GM13977 (cell line): ENCODE measurements around the gene REEP3.

Experiments
- DNase-seq: peaks from one replicate; pipeline ENCODE4 v3.0.0; 2012; ENCODE audit warnings: low spot score
- in situ Hi-C: fragments of 300-500 bp; cut with MboI; formaldehyde crosslinking; loops from one replicate; pipeline ENCODE4 v1.12.0; 2022; ENCODE audit warnings: low sequenced_read_pairs, low pct_unique_long_range_greater_than_20kb, mixed read lengths, inconsistent platforms; ENCODE audit not compliant: unreplicated experiment
- TF ChIP-seq, protein P1 (sequence below): IDR thresholded peaks from 2 replicates; pipeline ENCODE4 v1.5.1; 2012; ENCODE audit warnings: mild to moderate bottlenecking, control low read depth; ENCODE audit not compliant: insufficient read depth; ENCODE audit errors: extremely low read depth, missing control alignments

Gene REEP3

DNA sequence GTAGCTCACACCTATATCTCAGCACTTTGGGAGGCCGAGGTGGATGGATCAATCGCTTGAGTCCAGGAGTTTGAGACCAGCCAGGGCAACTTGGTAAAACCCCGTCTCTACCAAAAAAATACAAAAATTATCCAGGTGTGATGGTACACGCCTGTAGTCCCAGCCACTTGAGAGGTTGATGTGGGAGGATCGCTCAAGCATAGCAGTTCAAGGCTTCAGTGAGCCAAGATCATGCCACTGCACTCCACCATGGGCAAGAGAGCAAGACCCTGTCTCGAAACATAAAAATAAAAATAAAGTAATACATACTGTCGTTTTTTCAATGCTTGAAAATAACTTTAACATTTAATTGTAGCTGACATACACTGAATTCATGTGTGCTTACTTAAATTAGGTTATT is 57.3 kb downstream of the REEP3 start:
- in situ Hi-C loops, result no loop called here
- DNase-seq, result no peak
- TF ChIP-seq, protein P1, sequence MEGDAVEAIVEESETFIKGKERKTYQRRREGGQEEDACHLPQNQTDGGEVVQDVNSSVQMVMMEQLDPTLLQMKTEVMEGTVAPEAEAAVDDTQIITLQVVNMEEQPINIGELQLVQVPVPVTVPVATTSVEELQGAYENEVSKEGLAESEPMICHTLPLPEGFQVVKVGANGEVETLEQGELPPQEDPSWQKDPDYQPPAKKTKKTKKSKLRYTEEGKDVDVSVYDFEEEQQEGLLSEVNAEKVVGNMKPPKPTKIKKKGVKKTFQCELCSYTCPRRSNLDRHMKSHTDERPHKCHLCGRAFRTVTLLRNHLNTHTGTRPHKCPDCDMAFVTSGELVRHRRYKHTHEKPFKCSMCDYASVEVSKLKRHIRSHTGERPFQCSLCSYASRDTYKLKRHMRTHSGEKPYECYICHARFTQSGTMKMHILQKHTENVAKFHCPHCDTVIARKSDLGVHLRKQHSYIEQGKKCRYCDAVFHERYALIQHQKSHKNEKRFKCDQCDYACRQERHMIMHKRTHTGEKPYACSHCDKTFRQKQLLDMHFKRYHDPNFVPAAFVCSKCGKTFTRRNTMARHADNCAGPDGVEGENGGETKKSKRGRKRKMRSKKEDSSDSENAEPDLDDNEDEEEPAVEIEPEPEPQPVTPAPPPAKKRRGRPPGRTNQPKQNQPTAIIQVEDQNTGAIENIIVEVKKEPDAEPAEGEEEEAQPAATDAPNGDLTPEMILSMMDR, result no peak

DNA sequence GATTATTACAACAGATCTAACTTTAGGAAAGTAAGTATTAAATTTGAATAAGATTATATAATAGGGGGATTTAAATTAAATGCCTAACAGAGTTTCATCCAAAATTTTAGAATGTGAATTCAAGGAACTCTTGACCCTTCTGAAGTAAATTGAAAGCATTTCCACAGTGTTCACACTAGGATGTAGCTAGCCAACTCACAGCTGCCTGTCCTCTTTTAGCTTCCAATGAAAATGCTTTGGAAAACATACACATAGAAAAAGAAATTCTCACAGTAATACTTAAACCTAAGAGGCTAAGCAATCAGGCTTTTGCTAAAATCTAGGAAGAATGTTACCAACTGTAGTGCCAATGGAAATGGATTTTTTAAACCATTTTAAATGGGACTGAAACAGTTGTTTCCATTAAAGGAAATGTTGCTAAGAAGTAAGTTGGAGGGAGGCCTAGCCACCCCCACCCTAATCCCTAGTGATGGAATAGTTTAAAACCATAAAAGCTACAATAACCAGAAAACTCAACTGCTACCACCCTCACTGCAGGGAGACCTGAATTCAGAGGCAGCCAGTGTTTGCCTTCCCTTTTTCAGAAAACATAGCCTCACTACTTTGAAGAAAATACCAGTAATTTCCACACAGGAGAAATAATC is 58.3 kb downstream of the REEP3 start:
- in situ Hi-C loops, result no loop called here
- DNase-seq, result no peak
- TF ChIP-seq, protein P1, result no peak

DNA sequence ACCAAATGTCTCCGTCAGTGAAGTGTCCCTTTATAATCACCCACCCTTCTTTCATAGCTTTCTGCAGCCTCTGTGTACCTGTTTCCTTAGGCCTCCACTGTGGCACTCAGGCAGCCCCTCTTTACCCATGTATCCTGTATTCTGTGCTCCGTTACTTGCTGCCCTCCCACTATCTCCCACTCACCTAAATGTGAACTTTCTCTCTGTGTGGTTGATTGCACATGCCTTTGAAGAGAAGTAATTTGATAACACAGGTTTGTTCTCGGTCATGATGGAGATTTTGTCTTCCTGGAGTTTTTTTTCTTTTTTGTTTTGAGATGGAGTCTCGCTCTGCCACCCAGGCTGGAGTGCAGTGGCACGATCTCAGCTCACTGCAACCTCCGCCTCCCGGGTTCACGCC is 61.5 kb downstream of the REEP3 start:
- in situ Hi-C loops, result no loop called here

DNA sequence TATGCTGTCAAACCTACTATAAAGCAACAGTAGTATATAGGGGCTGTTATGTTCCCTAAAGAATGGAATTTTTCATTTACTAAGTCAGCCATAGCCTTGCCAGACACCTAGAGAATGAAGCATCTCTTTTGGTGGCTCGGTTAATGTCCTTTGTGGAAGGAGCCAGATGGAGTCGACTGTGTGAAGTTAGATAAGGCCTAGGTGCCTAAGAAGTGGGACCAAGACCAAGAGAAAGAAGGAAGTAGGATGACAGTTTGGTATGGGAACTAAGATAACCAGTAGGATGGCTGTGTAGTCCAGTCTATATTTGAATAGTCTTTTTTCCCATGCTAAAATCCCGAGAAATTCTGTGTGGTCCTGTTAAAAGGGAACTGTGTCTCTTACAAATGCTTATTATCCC is 62.2 kb downstream of the REEP3 start:
- TF ChIP-seq, protein P1, result no peak
- DNase-seq, result no peak
- in situ Hi-C loops, result no loop called here

More for the DNA sequence above, 61.5 kb downstream of the REEP3 start:
- TF ChIP-seq, protein P1, result no peak
- no peak for DNase-seq

DNA sequence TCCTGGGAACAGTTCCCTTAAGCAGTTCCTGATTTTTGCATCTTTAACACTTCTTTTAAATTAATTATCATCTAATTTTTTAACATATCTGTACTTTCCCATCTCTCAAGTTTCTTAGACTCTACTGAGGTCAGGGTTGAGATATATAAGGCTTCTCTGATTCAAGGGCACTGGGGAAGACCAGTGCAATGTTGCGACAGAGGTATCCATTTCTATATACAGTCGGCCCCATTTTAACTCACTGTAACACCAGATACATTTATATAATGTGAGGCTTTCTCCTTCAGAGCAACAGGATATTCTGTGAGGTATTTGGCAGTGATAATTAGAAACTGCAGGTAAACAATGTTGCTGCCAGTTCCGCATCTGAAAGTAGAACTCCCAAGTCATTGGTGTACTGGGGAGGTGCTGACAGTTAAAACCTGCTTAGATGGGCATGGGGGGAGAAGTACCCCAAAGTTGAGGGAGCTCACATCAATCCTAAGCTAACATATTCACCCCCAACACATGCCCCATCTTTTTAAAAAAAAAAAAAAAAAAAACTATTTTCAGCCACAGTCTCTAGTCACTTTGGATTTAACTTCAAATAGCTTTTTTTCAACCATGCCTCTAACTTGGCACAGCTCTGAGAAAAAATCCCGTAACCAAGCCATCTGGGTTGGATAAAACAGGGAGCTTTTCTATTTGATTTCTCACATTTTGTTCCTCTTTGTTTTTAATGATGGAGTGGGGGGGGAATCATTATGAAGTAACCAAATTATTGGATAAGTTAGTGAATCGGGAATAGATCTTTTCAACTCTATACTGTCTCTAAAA is 62.9 kb downstream of the REEP3 start:
- TF ChIP-seq, protein P1, result no peak
- in situ Hi-C loops, result no loop called here
- DNase-seq, result no peak

DNA sequence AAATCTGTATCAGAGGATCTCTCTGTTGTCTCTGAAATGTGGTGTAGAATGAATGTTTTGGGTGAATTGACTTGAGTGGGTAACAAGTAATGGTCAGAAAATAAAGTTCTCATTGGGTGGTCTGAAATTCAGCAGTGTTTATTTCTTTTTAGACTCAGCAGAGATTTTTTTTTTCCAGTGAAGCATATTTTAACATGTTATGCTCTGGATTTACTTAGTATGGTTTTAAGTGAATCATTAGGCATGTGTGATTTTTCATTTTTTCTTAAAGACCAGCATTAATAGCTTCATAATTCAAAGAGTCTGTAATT is 63.5 kb downstream of the REEP3 start:
- no peak for DNase-seq
- TF ChIP-seq, protein P1, result no peak
- in situ Hi-C loops, result no loop called here
